H9 (cell line): ENCODE results near the gene NCOA4. TPM values are rescaled to one million over a fixed set of nuclear protein-coding genes. Genes with fewer than 3 reads are reported as not detected.

Experiments
- DNase-seq: peaks from one replicate; pipeline ENCODE4 v3.0.0-alpha.2; 2017
- H2AFZ ChIP-seq: one replicate; pipeline ENCODE4 v1.6.1; 2013; ENCODE audit warnings: mild to moderate bottlenecking, low read length, control low read depth, moderate library complexity
- H2AK5ac ChIP-seq: 2 replicates; pipeline ENCODE4 v1.6.1; 2013; ENCODE audit warnings: low read length, control low read depth, mixed read lengths; ENCODE audit not compliant: insufficient read length
- H2BK120ac ChIP-seq: one replicate; pipeline ENCODE4 v1.6.1; 2013; ENCODE audit warnings: low read depth, mild to moderate bottlenecking, low read length, control low read depth, inconsistent platforms; ENCODE audit not compliant: poor library complexity, severe bottlenecking
- H2BK12ac ChIP-seq: 2 replicates; pipeline ENCODE4 v1.6.1; 2013; ENCODE audit warnings: low read length, control low read depth, mixed read lengths, low read depth; ENCODE audit not compliant: insufficient read length
- H2BK15ac ChIP-seq: 2 replicates; pipeline ENCODE4 v1.6.1; 2013; ENCODE audit warnings: low read depth, low read length, control low read depth
- H2BK20ac ChIP-seq: one replicate; pipeline ENCODE4 v1.6.1; 2013; ENCODE audit warnings: low read depth, mild to moderate bottlenecking, low read length, control low read depth, inconsistent platforms; ENCODE audit not compliant: poor library complexity, severe bottlenecking
- H2BK5ac ChIP-seq: 2 replicates; pipeline ENCODE4 v1.6.1; 2013; ENCODE audit warnings: low read length, control low read depth, mixed read lengths; ENCODE audit not compliant: insufficient read length
- H3K14ac ChIP-seq: 2 replicates; pipeline ENCODE4 v1.6.1; 2013; ENCODE audit warnings: low read length, control low read depth; ENCODE audit not compliant: insufficient read depth
- H3K18ac ChIP-seq: 2 replicates; pipeline ENCODE4 v1.6.1; 2013; ENCODE audit warnings: low read depth, mild to moderate bottlenecking, mixed read lengths, low read length, control low read depth; ENCODE audit not compliant: insufficient read length
- H3K23ac ChIP-seq: 2 replicates; pipeline ENCODE4 v1.6.1; 2013; ENCODE audit warnings: low read length, control low read depth, mixed read lengths, low read depth; ENCODE audit not compliant: insufficient read length
- H3K23me2 ChIP-seq: 2 replicates; pipeline ENCODE4 v1.6.1; 2013; ENCODE audit warnings: low read depth, mild to moderate bottlenecking, mixed read lengths, low read length, control low read depth; ENCODE audit not compliant: insufficient read length, poor library complexity, severe bottlenecking
- H3K27ac ChIP-seq: 2 replicates; pipeline ENCODE4 v1.5.1; 2013; ENCODE audit warnings: low read length, control low read depth, mixed read lengths, low read depth; ENCODE audit not compliant: insufficient read length
- H3K27me3 ChIP-seq: 2 replicates; pipeline ENCODE4 v1.6.1; 2013; ENCODE audit warnings: low read length, control low read depth, inconsistent platforms; ENCODE audit not compliant: insufficient read depth
- H3K4ac ChIP-seq: 2 replicates; pipeline ENCODE4 v1.6.1; 2013; ENCODE audit warnings: low read depth, mild to moderate bottlenecking, control low read depth, inconsistent platforms, low read length, moderate library complexity
- H3K4me1 ChIP-seq: 2 replicates; pipeline ENCODE4 v1.6.1; 2013; ENCODE audit warnings: low read length, control low read depth, inconsistent platforms; ENCODE audit not compliant: insufficient read depth
- H3K4me2 ChIP-seq: 2 replicates; pipeline ENCODE4 v1.6.1; 2013; ENCODE audit warnings: low read length, control low read depth, mixed read lengths; ENCODE audit not compliant: insufficient read length, insufficient read depth
- H3K56ac ChIP-seq: 2 replicates; pipeline ENCODE4 v1.6.1; 2013; ENCODE audit warnings: low read depth, mild to moderate bottlenecking, mixed read lengths, low read length, control low read depth; ENCODE audit not compliant: insufficient read length
- H3K79me1 ChIP-seq: 2 replicates; pipeline ENCODE4 v1.6.1; 2013; ENCODE audit warnings: low read depth, mild to moderate bottlenecking, moderate library complexity, low read length, control low read depth, inconsistent platforms; ENCODE audit not compliant: insufficient read depth, poor library complexity, severe bottlenecking
- H3K79me2 ChIP-seq: 2 replicates; pipeline ENCODE4 v1.6.1; 2013; ENCODE audit warnings: low read length, control low read depth, inconsistent platforms; ENCODE audit not compliant: insufficient read depth
- H3K9ac ChIP-seq: 2 replicates; pipeline ENCODE4 v1.6.1; 2013; ENCODE audit warnings: low read length, control low read depth, mixed read lengths; ENCODE audit not compliant: insufficient read length; ENCODE audit errors: extremely low read depth
- H3K9me3 ChIP-seq: one replicate; pipeline ENCODE4 v1.6.1; 2013; ENCODE audit warnings: low read depth, low read length, inconsistent platforms; ENCODE audit not compliant: control insufficient read depth
- H3T11ph ChIP-seq: one replicate; pipeline ENCODE4 v1.6.1; 2013; ENCODE audit warnings: mild to moderate bottlenecking, low read length, control low read depth, inconsistent platforms
- H4K20me1 ChIP-seq: one replicate; pipeline ENCODE4 v1.6.1; 2013; ENCODE audit not compliant: control insufficient read depth, insufficient read length, insufficient read depth
- H4K5ac ChIP-seq: 2 replicates; pipeline ENCODE4 v1.6.1; 2013; ENCODE audit warnings: low read depth, mild to moderate bottlenecking, mixed read lengths, low read length, control low read depth; ENCODE audit not compliant: insufficient read length
- H4K8ac ChIP-seq: replicated peaks from 2 replicates; pipeline ENCODE4 v1.6.1; 2013; ENCODE audit warnings: low read length, control low read depth, mixed read lengths, low read depth; ENCODE audit not compliant: insufficient read length
- H4K91ac ChIP-seq: 2 replicates; pipeline ENCODE4 v1.6.1; 2013; ENCODE audit warnings: low read depth, mild to moderate bottlenecking, moderate library complexity, mixed read lengths, low read length, control low read depth; ENCODE audit not compliant: insufficient read length
- H3K27ac Mint-ChIP-seq, 3 experiments: 2 replicates in 2 of 3; 3 replicates in 1 of 3; pipeline ENCODE4 v1.8.0; 2020 to 2021; ENCODE audit warnings: mixed read lengths in 3 of 3, mild to moderate bottlenecking in 1 of 3, moderate library complexity in 1 of 3
- H3K27me3 Mint-ChIP-seq: 2 replicates; pipeline ENCODE4 v1.8.0; 2021; ENCODE audit warnings: low read depth, mild to moderate bottlenecking, moderate library complexity, mixed read lengths
- H3K36me3 Mint-ChIP-seq, 3 experiments: 2 replicates in 2 of 3; 3 replicates in 1 of 3; pipeline ENCODE4 v1.8.0; 2020 to 2021; ENCODE audit warnings: low read depth in 3 of 3, mixed read lengths in 3 of 3; ENCODE audit not compliant: insufficient read depth in 1 of 3
- H3K4me1 Mint-ChIP-seq, 2 experiments: 2 replicates each; pipeline ENCODE4 v1.8.0; 2020; ENCODE audit warnings: mixed read lengths in 2 of 2
- H3K4me3 Mint-ChIP-seq, 2 experiments: 2 replicates in 1 of 2; 3 replicates in 1 of 2; pipeline ENCODE4 v1.8.0; 2020 to 2021; ENCODE audit warnings: mild to moderate bottlenecking in 2 of 2, mixed read lengths in 2 of 2, moderate library complexity in 1 of 2
- H3K9me3 Mint-ChIP-seq, 2 experiments: 2 replicates in 1 of 2; 3 replicates in 1 of 2; pipeline ENCODE4 v1.8.0; 2020; ENCODE audit warnings: mild to moderate bottlenecking in 2 of 2, mixed read lengths in 2 of 2, moderate library complexity in 1 of 2
- WGBS: extraction: QIAGEN DNeasy Blood & Tissue Kit; methylation state at CpG from one replicate; pipeline ENCODE4 v1.1.7; 2013; ENCODE audit warnings: missing lambda C conversion rate, low lambda C conversion rate, mixed read lengths; ENCODE audit not compliant: insufficient read length; ENCODE audit errors: extremely low coverage; 5-methylcytosine and 5-hydroxymethylcytosine counted together
- total RNA-seq: library from RNA; stranded (reverse); gene quantifications from 2 replicates; pipeline ENCODE4 v1.2.1, GENCODE V29; 2021
- TF ChIP-seq, protein P1 (sequence below): fragments of 200-600 bp; sonication (generic); conservative IDR thresholded peaks from 3 replicates; pipeline ENCODE4 v1.8.0; 2021; ENCODE audit warnings: antibody characterized with exemption, mild to moderate bottlenecking

The NCOA4 gene
- total RNA-seq, 1 experiment from 2014 or later = 83.3 TPM

DNA sequence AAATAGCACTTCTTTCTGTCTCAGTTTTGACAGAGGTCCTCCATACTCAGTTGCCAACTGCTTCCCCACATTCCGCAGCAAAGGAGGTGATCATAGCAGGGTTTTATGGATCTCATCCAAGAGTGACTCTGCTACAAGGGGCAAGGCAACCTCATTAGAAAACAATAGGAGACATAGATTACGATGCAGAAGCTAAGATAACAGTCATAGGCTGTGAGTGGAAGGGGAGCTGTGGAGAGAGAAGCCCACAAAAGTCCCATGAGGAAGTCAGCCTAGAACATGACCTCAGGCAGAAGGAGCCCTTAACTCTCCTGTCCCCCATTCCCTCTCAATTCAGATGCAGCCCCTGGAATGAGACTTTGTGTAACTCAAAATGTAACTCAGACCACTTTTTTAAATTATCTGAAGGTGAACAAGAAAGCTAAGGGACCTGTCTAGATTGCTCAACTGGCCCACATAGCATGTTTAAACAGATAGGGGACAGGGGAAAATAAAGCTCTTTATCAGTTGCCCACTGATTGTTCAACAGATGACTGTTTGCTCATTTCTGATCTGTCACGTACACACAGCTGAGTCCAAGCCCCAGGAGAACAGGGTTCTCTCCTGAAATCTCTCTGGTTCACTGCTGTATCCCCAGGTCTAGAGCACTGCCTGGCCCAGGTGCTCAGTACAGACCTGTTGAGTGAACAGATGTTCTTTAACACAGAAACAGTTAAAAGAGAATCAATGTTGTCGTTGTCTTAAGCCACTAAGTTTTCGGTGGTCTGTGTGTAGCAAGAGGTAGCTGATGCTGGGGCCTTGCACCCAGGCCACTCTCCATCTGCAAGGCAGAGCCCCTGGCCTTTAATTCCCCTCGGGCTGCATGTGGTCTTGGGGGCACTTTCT lies 1.5 kb upstream of the NCOA4 start:
- no peak overlapping the region for H3K9ac ChIP-seq
- no peak overlapping the region for H2BK12ac ChIP-seq
- H3K9me3 Mint-ChIP-seq = no peaks in the 10 kb centered on the region
- H3T11ph ChIP-seq = no peak overlapping the region
- H3K18ac ChIP-seq = no peak overlapping the region
- TF ChIP-seq, protein P1, sequence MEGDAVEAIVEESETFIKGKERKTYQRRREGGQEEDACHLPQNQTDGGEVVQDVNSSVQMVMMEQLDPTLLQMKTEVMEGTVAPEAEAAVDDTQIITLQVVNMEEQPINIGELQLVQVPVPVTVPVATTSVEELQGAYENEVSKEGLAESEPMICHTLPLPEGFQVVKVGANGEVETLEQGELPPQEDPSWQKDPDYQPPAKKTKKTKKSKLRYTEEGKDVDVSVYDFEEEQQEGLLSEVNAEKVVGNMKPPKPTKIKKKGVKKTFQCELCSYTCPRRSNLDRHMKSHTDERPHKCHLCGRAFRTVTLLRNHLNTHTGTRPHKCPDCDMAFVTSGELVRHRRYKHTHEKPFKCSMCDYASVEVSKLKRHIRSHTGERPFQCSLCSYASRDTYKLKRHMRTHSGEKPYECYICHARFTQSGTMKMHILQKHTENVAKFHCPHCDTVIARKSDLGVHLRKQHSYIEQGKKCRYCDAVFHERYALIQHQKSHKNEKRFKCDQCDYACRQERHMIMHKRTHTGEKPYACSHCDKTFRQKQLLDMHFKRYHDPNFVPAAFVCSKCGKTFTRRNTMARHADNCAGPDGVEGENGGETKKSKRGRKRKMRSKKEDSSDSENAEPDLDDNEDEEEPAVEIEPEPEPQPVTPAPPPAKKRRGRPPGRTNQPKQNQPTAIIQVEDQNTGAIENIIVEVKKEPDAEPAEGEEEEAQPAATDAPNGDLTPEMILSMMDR = no peak
- no peak overlapping the region for H2AK5ac ChIP-seq
- H3K27ac Mint-ChIP-seq = no peak overlapping the region
- no peaks in the 10 kb centered on the region for H4K20me1 ChIP-seq
- no peak overlapping the region for H3K14ac ChIP-seq
- H3K27me3 ChIP-seq = no peaks in the 10 kb centered on the region
- H3K4me1 ChIP-seq = no peaks in the 10 kb centered on the region
- H3K79me1 ChIP-seq = no peaks in the 10 kb centered on the region
- H3K4ac ChIP-seq = no peak overlapping the region
- no peak overlapping the region for H4K5ac ChIP-seq
- H3K4me2 ChIP-seq = no peak overlapping the region
- H3K27me3 Mint-ChIP-seq = 0 out of 2 replicates have a peak, but pooled peaks cover 2% of the 10 kb centered on the region
- H3K36me3 Mint-ChIP-seq = no peaks in the 10 kb centered on the region
- peak overlapping the region; percentile 79 for H4K8ac ChIP-seq
- H2BK5ac ChIP-seq = no peak overlapping the region
- H3K27ac ChIP-seq = no peak overlapping the region
- no peaks in the 10 kb centered on the region for H3K9me3 ChIP-seq
- H2BK20ac ChIP-seq = no peak overlapping the region
- no peak for DNase-seq
- H2BK15ac ChIP-seq = no peak overlapping the region
- no peak overlapping the region for H3K23ac ChIP-seq
- H3K79me2 ChIP-seq = no peaks in the 10 kb centered on the region
- no peak overlapping the region for H4K91ac ChIP-seq
- H3K4me3 Mint-ChIP-seq = no peak overlapping the region
- WGBS = no CpG with 5 or more reads among the region's 6 CpGs
- H3K4me1 Mint-ChIP-seq = peaks cover 14 to 22% of the 10 kb centered on the region in 2 experiments
- H2AFZ ChIP-seq = no peak overlapping the region
- H3K56ac ChIP-seq = no peak overlapping the region
- peaks cover 3% of the 10 kb centered on the region for H3K23me2 ChIP-seq
- no peak overlapping the region for H2BK120ac ChIP-seq
